Amniotic epithelial cell (primary cell): ENCODE results near the gene IL15RA.
"Not testable (repeated sequence)": the region's sequence is repeated elsewhere in the genome, so short reads cannot be mapped to it uniquely, and the experiment has no call there.

Source experiments
- DNase-seq: peaks from one replicate; pipeline ENCODE4 v3.0.0-alpha.2; 2010; ENCODE audit warnings: low read depth

Gene IL15RA

GRCh38 chr10:6006546-6006945 lies 29.2 kb upstream of the IL15RA start:
- DNase-seq: no peak

- DNase-seq: no peak
Measured at GRCh38 chr10:6005856-6006395, 28.6 kb upstream of the IL15RA start.

GRCh38 chr10:6005161-6005804 lies 27.9 kb upstream of the IL15RA start:
- not testable (repeated sequence) for DNase-seq

GRCh38 chr10:6002809-6003510 lies 25.6 kb upstream of the IL15RA start:
- DNase-seq: peak; percentile 29

- DNase-seq: no peak
Measured at GRCh38 chr10:5999440-6000165, 22.3 kb upstream of the IL15RA start.

GRCh38 chr10:5996696-5997095 lies 19.4 kb upstream of the IL15RA start:
- no peak for DNase-seq

- DNase-seq: no peak
Measured at GRCh38 chr10:5992398-5992797, 15.1 kb upstream of the IL15RA start.

- no peak for DNase-seq
Measured at GRCh38 chr10:5991708-5992107, 14.4 kb upstream of the IL15RA start.

- no peak for DNase-seq
Measured at GRCh38 chr10:5989756-5990155, 12.4 kb upstream of the IL15RA start.

GRCh38 chr10:5988336-5988920 lies 11.1 kb upstream of the IL15RA start:
- DNase-seq: no peak

- DNase-seq: no peak
Measured at GRCh38 chr10:5987747-5988146, 10.4 kb upstream of the IL15RA start.

GRCh38 chr10:5985029-5985428 lies 7.7 kb upstream of the IL15RA start:
- no peak for DNase-seq

GRCh38 chr10:5983774-5984173 lies 6.4 kb upstream of the IL15RA start:
- DNase-seq: no peak

- DNase-seq: no peak
Measured at GRCh38 chr10:5981529-5981928, 4.2 kb upstream of the IL15RA start.

- no peak for DNase-seq
Measured at GRCh38 chr10:5978230-5978489, 817 bp upstream of the IL15RA start.

- peak; percentile 30 for DNase-seq
Measured at GRCh38 chr10:5976512-5977470, 552 bp downstream of the IL15RA start.

- DNase-seq: peak; percentile 11
Measured at GRCh38 chr10:5975641-5976473, 1.5 kb downstream of the IL15RA start.

- DNase-seq: no peak
Measured at GRCh38 chr10:5973069-5973468, 4.3 kb downstream of the IL15RA start.

- DNase-seq: no peak
Measured at GRCh38 chr10:5971886-5972285, 5.5 kb downstream of the IL15RA start.

- peak; percentile 39 for DNase-seq
Measured at GRCh38 chr10:5971315-5971832, 6.0 kb downstream of the IL15RA start.
